Uterus (tissue), 2 donors: Measurements from ENCODE around the gene ELOVL2.

Source experiments
- POLR2A ChIP-seq, 2 donors: fragments of 450-650 bp; IDR thresholded peaks; one replicate each; pipeline ENCODE4 v1.6.1; 2016; ENCODE audit warnings: antibody characterized with exemption in 2 of 2, mild to moderate bottlenecking in 1 of 2, moderate library complexity in 1 of 2
- TF ChIP-seq, protein P1 (sequence below), 4 experiments: fragments of 200-600 bp in 2 of 4; fragments of 450-650 bp in 2 of 4; sonication (generic) in 2 of 4; IDR thresholded peaks; one replicate each; pipeline ENCODE4 v1.5.1; 2016 to 2019; ENCODE audit warnings: antibody characterized with exemption in 4 of 4, mild to moderate bottlenecking in 2 of 4, moderate library complexity in 1 of 4

GRCh38 chr6:11083491-11083890 is 39.4 kb upstream of the ELOVL2 start:
- TF ChIP-seq, protein P1, sequence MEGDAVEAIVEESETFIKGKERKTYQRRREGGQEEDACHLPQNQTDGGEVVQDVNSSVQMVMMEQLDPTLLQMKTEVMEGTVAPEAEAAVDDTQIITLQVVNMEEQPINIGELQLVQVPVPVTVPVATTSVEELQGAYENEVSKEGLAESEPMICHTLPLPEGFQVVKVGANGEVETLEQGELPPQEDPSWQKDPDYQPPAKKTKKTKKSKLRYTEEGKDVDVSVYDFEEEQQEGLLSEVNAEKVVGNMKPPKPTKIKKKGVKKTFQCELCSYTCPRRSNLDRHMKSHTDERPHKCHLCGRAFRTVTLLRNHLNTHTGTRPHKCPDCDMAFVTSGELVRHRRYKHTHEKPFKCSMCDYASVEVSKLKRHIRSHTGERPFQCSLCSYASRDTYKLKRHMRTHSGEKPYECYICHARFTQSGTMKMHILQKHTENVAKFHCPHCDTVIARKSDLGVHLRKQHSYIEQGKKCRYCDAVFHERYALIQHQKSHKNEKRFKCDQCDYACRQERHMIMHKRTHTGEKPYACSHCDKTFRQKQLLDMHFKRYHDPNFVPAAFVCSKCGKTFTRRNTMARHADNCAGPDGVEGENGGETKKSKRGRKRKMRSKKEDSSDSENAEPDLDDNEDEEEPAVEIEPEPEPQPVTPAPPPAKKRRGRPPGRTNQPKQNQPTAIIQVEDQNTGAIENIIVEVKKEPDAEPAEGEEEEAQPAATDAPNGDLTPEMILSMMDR (IDR thresholded peaks at IDR 0.05): no peak
- TF ChIP-seq POLR2A (IDR thresholded peaks at IDR 0.05): no peak
